Activated CD8-positive, alpha-beta memory T cell treated with anti-CD3 and anti-CD28 coated beads, Interleukin-2, amount 50 U/mL, for 4 hours (primary cell): ENCODE results near the gene SLC25A24.

Experiments
- DNase-seq: peaks from one replicate; pipeline ENCODE4 v3.0.0-alpha.2; 2020

SLC25A24 gene

DNA sequence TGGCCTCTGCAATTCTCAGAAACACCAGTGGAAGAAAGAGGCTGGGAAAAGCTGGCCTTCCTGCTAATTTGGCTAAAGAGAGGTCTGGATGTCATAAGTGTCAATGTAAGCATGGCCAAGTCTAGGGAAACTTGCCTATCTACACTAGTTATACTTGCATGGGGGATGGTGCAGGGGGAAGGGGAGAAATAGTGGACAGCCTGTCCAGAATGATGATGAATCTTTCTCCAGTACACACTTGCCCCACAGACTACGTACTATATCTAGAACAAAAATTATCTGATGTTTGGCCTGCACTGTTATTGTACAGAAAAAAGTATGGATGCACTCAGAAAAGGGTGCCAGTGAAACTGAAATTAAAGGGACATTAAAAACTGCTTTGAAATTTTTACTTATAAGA lies 114.5 kb downstream of the SLC25A24 start:
- DNase-seq = no peak

GRCh38 chr1:108084866-108085477 lies 115.2 kb downstream of the SLC25A24 start:
- DNase-seq = no peak
